Right ventricle myocardium inferior (tissue), 1 donor: Measurements from ENCODE around the gene PDS5A. TPM values are rescaled to one million over a fixed set of nuclear protein-coding genes. Genes with fewer than 3 reads are reported as not detected.
"Not testable (repeated sequence)": the region's sequence is repeated elsewhere in the genome, so short reads cannot be mapped to it uniquely, and the experiment has no call there.

ENCODE experiments used
- ATAC-seq: fragments of 200-7000 bp; cut with Tn5 transposase; one replicate; pipeline ENCODE4 v1.9.1; 2020; ENCODE audit warnings: mild to moderate bottlenecking, moderate library complexity
- DNase-seq: peaks from one replicate; pipeline ENCODE4 v3.0.0; 2021; ENCODE audit errors: missing footprints
- intact Hi-C: fragments of 100-400 bp; cut with DNase I; formaldehyde crosslinking; loops from one replicate; pipeline ENCODE4 v1.11.0; 2022
- total RNA-seq: library from RNA; stranded (reverse); fragmentation: NEBNext Ultra II Directional; extraction: Animal tissue kit (Norgen Biotek cat#: 25700); gene quantifications from one replicate; pipeline ENCODE4 v1.2.1, GENCODE V29; 2021
- donor health status: DM: no; HTN: yes; CAD: no; lungs with severe emphysema.

The PDS5A gene
- total RNA-seq, 1 donor from 2014 or later = 32.6 TPM

DNA sequence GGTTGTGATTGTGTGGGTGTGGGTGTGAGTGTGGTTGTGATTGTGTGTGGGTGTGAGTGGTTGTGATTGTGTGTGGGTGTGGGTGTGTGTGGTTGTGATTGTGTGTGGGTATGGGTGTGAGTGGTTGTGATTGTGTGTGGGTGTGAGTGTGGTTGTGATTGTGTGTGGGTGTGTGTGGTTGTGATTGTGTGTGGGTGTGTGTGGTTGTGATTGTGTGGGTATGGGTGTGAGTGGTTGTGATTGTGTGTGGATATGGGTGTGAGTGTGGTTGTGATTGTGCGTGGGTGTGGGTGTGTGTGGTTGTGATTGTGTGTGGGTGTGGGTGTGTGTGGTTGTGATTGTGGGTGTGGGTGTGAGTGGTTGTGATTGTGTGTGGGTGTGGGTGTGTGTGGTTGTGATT lies 164.7 kb downstream of the PDS5A start:
- ATAC-seq, DNase-seq, intact Hi-C loops: not testable (repeated sequence)

GRCh38 chr4:39812500-39812899 lies 165.2 kb downstream of the PDS5A start:
- ATAC-seq (no peak), DNase-seq (no peak)
- intact Hi-C loops = no loop called here

DNA sequence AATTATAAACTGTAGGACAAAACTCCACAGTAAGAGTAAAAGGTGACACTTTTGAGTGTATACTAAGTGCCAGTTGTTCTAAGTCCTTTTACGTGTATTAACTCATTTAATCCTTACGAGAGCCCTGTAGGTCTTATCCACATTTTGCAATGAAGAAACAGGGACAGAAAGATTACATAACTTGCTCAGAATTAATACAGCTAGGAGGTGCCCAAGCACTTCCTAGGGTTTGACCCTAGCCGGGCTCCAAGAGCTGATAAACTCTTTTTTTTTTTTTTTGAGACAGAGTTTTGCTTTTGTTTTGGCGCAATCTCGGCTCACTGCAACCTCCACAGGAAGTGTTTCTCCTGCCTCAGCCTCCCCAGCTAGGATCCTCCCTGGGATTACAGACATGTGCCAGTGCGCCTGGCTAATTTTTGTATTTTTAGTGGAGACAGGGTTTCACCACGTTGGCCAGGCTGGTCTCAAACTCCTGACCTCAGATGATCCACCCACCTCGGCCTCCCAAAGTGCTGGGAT lies 169.4 kb downstream of the PDS5A start:
- intact Hi-C loops = no loop called here
- DNase-seq (no peak), ATAC-seq (no peak)

- ATAC-seq (no peak), DNase-seq (no peak)
- intact Hi-C loops = no loop called here
Observed at GRCh38 chr4:39802005-39802404, 175.7 kb downstream of the PDS5A start.

DNA sequence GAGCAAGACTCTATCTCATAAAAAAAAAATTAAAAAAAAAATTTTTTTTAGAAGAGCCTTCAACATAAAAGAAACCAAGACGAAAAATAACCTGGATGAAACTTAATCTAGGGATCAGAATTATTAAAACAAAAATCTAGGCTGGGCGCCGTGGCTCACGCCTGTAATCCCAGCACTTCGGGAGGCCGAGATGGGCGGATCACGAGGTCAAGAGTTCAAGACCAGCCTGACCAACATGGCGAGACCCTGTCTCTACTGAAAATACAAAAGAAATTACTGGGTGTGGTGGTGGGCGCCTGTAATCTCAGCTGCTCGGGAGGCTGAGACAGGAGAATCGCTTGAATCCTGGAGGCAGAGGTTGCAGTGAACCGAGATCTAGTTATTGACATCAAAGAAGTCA lies 184.7 kb downstream of the PDS5A start:
- ATAC-seq, intact Hi-C loops, DNase-seq: not testable (repeated sequence)

- ATAC-seq (no peak), DNase-seq (no peak)
- intact Hi-C loops = no loop called here
Observed at GRCh38 chr4:39792529-39792928, 185.2 kb downstream of the PDS5A start.

GRCh38 chr4:39792128-39792527 lies 185.6 kb downstream of the PDS5A start:
- intact Hi-C loops = no loop called here
- DNase-seq (no peak), ATAC-seq (no peak)

DNA sequence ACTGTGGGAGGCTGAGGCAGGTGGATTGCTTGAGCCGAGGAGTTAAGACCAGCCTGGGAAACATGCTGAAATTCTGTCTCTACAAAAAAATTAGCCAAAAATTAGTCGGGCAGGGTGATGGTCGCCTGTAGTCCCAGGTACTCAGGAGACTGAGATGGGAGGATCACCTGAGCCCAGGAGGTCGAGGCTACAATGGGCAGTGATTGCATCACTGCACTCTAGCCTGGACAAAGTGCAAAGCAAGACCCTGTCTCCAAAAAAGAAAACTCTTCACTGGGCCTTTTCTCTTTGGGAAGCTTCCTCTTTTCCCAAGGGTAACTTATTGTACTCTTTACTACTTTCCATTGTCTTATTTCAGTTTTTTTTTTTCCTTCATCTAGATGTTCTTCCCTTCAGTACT lies 190.9 kb downstream of the PDS5A start:
- intact Hi-C loops = no loop called here
- ATAC-seq (no peak), DNase-seq (no peak)

DNA sequence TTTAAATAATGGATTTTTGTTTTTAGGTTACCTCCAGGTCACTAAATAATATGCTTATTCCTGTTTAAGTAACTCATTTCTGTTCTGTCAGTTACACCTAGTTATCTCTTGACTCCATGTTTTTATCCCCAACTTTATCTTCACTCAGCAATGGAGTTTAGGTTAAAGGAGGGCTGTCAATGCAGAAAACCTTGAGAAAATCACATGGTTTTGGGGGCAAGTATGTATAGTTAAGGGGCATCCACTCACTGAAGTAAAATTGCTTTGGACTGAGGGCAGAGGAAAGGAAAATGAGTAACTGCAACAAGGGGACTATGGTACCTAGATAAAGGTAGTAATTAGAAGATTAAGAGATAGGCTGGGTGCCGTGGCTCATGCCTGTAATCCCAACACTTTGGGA lies 192.6 kb downstream of the PDS5A start:
- DNase-seq = no peak
- intact Hi-C loops = no loop called here
- no peak for ATAC-seq

DNA sequence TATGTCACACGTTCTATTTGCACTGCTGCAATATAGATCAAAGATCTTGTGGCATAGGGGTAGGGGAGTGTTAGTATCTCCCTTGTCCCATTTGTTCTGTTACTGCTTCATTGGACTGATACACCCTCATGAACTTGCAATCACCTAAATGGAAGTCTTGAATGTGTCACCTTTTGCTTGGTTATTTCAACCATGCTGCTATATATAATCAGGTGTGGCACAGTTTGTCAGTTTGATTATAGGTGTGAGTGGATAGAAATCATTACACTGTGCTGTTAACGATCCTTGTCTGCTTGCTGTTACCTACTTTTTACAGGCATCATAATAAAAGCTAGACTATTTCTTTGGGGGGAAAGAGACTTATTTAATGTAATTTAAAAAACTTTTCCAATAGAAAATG lies 195.7 kb downstream of the PDS5A start:
- DNase-seq, intact Hi-C loops, ATAC-seq: not testable (repeated sequence)

Other genes starting within 250 kb of the PDS5A start
- gene N4BP2, start 78.9 kb upstream of the PDS5A start, total RNA-seq = 4.1 TPM
- 0.54 TPM for gene RHOH, start 219.1 kb upstream of the PDS5A start, total RNA-seq